Activated T-helper 9 cell treated with anti-CD3 and anti-CD28 coated beads, Interleukin-2, amount 50 U/mL, for 16 hours (primary cell): Measurements from ENCODE around the gene PRKCE.

Experiments
- DNase-seq: peaks from one replicate; pipeline ENCODE4 v3.0.0-alpha.2; 2020; ENCODE audit warnings: low read depth

The PRKCE gene

DNA sequence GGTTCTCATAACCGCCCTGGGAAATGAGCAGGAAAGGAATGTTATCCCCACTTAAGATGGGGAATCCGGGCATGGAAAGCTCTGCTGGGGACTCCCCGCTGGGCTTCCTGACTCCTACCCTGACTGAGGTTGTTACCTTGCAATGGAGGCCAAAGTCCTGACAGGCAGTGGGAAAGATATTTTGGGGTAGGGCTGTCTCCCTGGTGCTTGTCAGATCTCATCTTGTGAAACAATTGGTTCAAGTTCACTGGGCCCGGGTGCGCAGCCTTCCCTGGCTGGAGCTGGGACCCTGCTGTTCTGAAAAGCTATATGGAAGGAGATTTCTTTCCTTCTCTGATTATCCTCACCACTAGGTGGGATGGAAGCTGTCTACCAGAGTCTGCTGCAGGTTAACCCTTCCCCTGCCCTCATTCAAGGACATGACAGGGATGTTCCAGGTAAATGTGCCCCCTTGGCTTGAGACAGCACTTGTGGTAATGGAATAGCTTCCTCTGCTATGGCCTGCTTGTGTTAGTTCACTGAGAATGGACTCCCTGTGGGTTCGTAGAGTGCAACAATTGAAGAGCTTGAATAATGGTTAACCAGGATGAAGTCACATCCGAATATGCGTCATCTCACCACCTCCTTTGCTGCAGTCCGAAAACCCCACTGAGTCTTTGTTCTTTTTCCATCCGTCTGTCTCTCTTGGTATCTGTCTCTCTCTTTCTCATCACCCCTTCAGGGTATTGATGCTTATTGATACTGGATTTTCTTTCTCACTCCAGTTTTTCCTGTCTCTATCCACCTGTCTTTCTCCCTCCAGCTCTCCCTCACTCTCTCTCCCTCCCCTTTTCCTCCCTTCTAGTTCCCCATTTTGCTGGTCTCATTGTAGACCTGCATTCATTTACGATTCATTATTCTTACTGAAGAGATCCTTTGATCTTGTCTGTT lies 577.9 kb downstream of the PRKCE start:
- peak; percentile 13 for DNase-seq

GRCh38 chr2:46230115-46230571 lies 578.7 kb downstream of the PRKCE start:
- DNase-seq: no peak

- no peak for DNase-seq
These were observed 579.4 kb downstream of the PRKCE start for GRCh38 chr2:46230677-46231425.

GRCh38 chr2:46231721-46232120 lies 580.2 kb downstream of the PRKCE start:
- no peak for DNase-seq

DNA sequence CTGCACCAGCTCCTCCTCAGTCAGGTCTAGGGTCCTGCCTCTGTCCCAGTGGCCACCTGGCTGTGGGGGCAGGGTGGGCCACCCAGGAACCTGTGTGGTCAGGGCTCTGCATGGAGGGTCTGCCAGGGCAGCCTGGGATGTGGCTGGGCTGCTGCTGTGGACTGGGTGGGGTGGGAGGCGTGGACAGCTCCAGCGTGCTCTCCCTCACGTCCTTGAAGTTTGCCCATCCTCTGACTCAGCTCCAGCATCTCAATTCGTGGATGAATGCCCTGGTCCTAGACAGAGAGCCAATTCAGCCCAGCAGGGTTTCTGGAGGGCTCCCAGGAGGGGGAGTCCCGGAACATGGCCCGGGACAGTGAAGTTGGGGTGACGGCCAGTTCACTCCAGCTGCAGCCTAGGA lies 581.4 kb downstream of the PRKCE start:
- DNase-seq: no peak

- no peak for DNase-seq
These were observed 584.8 kb downstream of the PRKCE start for GRCh38 chr2:46236006-46236875.

- no peak for DNase-seq
These were observed 585.7 kb downstream of the PRKCE start for GRCh38 chr2:46236876-46237859.
